CD4-positive, alpha-beta memory T cell (primary cell): Measurements from ENCODE around the gene TRIM8. TPM values are rescaled to one million over a fixed set of nuclear protein-coding genes. Genes with fewer than 3 reads are reported as not detected.
A peak's percentile ranks its signal among the peaks of the same experiment; 100 is the strongest.

Experiments used
- CTCF ChIA-PET: fragments of 350-600 bp; sonication (Branson Sonifier 250); formaldehyde crosslinking; loops from one replicate; lab custom pipeline; 2021; ENCODE audit warnings: inconsistent platforms; ENCODE audit not compliant: partially characterized antibody; lab: Charles Lee
- POLR2A ChIA-PET: fragments of 350-600 bp; sonication (Branson Sonifier 250); formaldehyde crosslinking; loops from one replicate; lab custom pipeline; 2021; ENCODE audit not compliant: partially characterized antibody; lab: Charles Lee
- DNase-seq, 5 donors: peaks; one replicate each; pipeline versions ENCODE4 v3.0.0 to v3.0.0-alpha.2; 2020 to 2022; ENCODE audit warnings: mixed read lengths in 1 of 5
- H3K27ac ChIP-seq: one replicate; pipeline ENCODE4 v1.7.0; 2013; ENCODE audit warnings: low read depth, low read length
- H3K27me3 ChIP-seq: 2 replicates; pipeline ENCODE4 v1.7.0; 2013; ENCODE audit warnings: mild to moderate bottlenecking, low read length, moderate library complexity; ENCODE audit not compliant: insufficient read depth
- H3K36me3 ChIP-seq: 2 replicates; pipeline ENCODE4 v1.7.0; 2013; ENCODE audit warnings: mild to moderate bottlenecking, low read length, moderate library complexity; ENCODE audit not compliant: insufficient read depth
- H3K4me1 ChIP-seq: 2 replicates; pipeline ENCODE4 v1.7.0; 2013; ENCODE audit warnings: mild to moderate bottlenecking, low read length, moderate library complexity; ENCODE audit not compliant: insufficient read depth
- H3K4me3 ChIP-seq, 2 donors: one replicate each; pipeline ENCODE4 v1.7.0; 2013; ENCODE audit warnings: low read length in 2 of 2, mild to moderate bottlenecking in 1 of 2
- H3K9me3 ChIP-seq, 2 donors: one replicate each; pipeline ENCODE4 v1.7.0; 2013; ENCODE audit warnings: low read length in 2 of 2, control low read depth in 1 of 2; ENCODE audit not compliant: control insufficient read depth in 1 of 2
- H3K27ac Mint-ChIP-seq, 7 donors: one replicate each; pipeline ENCODE4 v1.8.0; 2020 to 2021; ENCODE audit warnings: mixed read lengths in 7 of 7, mild to moderate bottlenecking in 6 of 7, inconsistent platforms in 3 of 7, moderate library complexity in 3 of 7
- H3K27me3 Mint-ChIP-seq, 2 donors: one replicate each; pipeline ENCODE4 v1.8.0; 2020 to 2021; ENCODE audit warnings: mixed read lengths in 2 of 2
- H3K36me3 Mint-ChIP-seq, 2 donors: one replicate each; pipeline ENCODE4 v1.8.0; 2020 to 2021; ENCODE audit warnings: mixed read lengths in 2 of 2, inconsistent platforms in 1 of 2, mild to moderate bottlenecking in 1 of 2
- H3K4me1 Mint-ChIP-seq, 4 donors: one replicate each; pipeline ENCODE4 v1.8.0; 2020 to 2021; ENCODE audit warnings: mixed read lengths in 4 of 4, mild to moderate bottlenecking in 1 of 4
- H3K4me3 Mint-ChIP-seq, 8 donors: one replicate each; pipeline ENCODE4 v1.8.0; 2020 to 2021; ENCODE audit warnings: mixed read lengths in 8 of 8, mild to moderate bottlenecking in 7 of 8, moderate library complexity in 6 of 8, inconsistent platforms in 3 of 8
- H3K9me3 Mint-ChIP-seq, 8 donors: one replicate each; pipeline ENCODE4 v1.8.0; 2020 to 2021; ENCODE audit warnings: mixed read lengths in 8 of 8, mild to moderate bottlenecking in 5 of 8, inconsistent platforms in 3 of 8, moderate library complexity in 1 of 8
- intact Hi-C: fragments of 100-400 bp; cut with micrococcal nuclease; formaldehyde crosslinking; loops from one replicate; pipeline ENCODE4 v1.15.1; 2023
- polyA plus RNA-seq, 2 donors: library from polyadenylated mRNA; unstranded; fragments of 300-500 nt; fragmentation: Illumina TruSeq; gene quantifications; one replicate each; pipeline ENCODE4 v1.2.3, GENCODE V29; 2021
- total RNA-seq, 2 experiments: library from RNA; stranded (reverse); gene quantifications; one replicate each; pipeline ENCODE4 v1.2.3, GENCODE V29; 2021

The TRIM8 gene
- total and polyA plus RNA-seq, 4 experiments from 2014 or later: 33.0 to 71.6 (median 62.4) TPM

- Mint-ChIP-seq H3K27ac (no peak overlapping the region), H3K9me3 (no peaks in the 10 kb centered on the region), H3K4me1 (peaks cover 7 to 14% (median 8%) of the 10 kb centered on the region in 4 donors), H3K27me3 (no peaks in the 10 kb centered on the region), H3K4me3 (no peak overlapping the region), H3K36me3 (peaks cover 21 to 25% of the 10 kb centered on the region in 2 donors)
- CTCF ChIA-PET: no interaction called here
- no peaks in the 10 kb centered on the region for H3K36me3 ChIP-seq
- H3K4me1 ChIP-seq: no peaks in the 10 kb centered on the region
- no peaks in the 10 kb centered on the region for H3K27me3 ChIP-seq
- no peak overlapping the region for H3K27ac ChIP-seq
- POLR2A ChIA-PET: no interaction called here
- intact Hi-C loops: no loop called here
- no peaks in the 10 kb centered on the region for H3K9me3 ChIP-seq
- no peak for DNase-seq
- no peak overlapping the region for H3K4me3 ChIP-seq
Observed at GRCh38 chr10:102702742-102703141, 58.5 kb downstream of the TRIM8 start.

DNA sequence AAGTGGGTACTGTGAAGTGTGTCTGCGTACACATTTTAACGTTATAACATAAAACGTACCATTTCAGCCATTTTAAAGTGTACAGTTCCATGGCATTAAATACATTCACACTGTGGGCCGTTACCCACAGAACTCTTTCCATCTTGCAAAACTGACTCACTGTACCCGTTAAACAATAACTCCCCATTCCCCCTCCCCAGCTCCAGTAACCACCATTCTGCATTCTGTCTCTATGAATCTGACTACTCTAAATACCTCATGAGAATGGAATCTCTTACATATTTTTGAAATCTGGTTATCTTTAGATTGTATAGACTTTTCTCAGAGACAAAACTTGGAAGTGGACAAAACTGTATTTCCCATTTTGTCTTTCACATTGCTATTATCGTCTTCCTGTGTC lies 60.6 kb downstream of the TRIM8 start:
- H3K4me3 ChIP-seq: no peak overlapping the region
- CTCF ChIA-PET: interaction anchor here (1.0 kb wide), 1 partner anchor 9 kb away, joined by 3 read pairs; the partner anchor contains the start of genes ARL3 and SFXN2
- no peaks in the 10 kb centered on the region for H3K27me3 ChIP-seq
- peak overlapping the region in 1 of 7 donors; percentile 25 for H3K27ac Mint-ChIP-seq
- H3K36me3 ChIP-seq: no peaks in the 10 kb centered on the region
- H3K36me3 Mint-ChIP-seq: peaks cover 4 to 8% of the 10 kb centered on the region in 2 donors
- DNase-seq: no peak
- peaks cover 7 to 14% (median 8%) of the 10 kb centered on the region in 4 donors for H3K4me1 Mint-ChIP-seq
- no peak overlapping the region for H3K4me3 Mint-ChIP-seq
- no peaks in the 10 kb centered on the region for H3K9me3 Mint-ChIP-seq
- no peaks in the 10 kb centered on the region for H3K27me3 Mint-ChIP-seq
- H3K27ac ChIP-seq: no peak overlapping the region
- POLR2A ChIA-PET: no interaction called here
- no peaks in the 10 kb centered on the region for H3K9me3 ChIP-seq
- intact Hi-C loops: no loop called here
- H3K4me1 ChIP-seq: no peaks in the 10 kb centered on the region

- Mint-ChIP-seq H3K4me1 (peaks cover 8 to 17% (median 11%) of the 10 kb centered on the region in 4 donors), H3K27ac (peak overlapping the region in 1 of 7 donors; percentile 38), H3K27me3 (no peaks in the 10 kb centered on the region), H3K36me3 (peaks cover 3 to 7% of the 10 kb centered on the region in 2 donors), H3K4me3 (no peak overlapping the region), H3K9me3 (no peaks in the 10 kb centered on the region)
- H3K4me3 ChIP-seq: no peak overlapping the region
- H3K9me3 ChIP-seq: no peaks in the 10 kb centered on the region
- H3K27ac ChIP-seq: no peak overlapping the region
- DNase-seq: no peak
- intact Hi-C loops: no loop called here
- H3K4me1 ChIP-seq: peaks cover 2% of the 10 kb centered on the region
- ChIA-PET POLR2A (no interaction called here), CTCF (interaction anchor here (1.0 kb wide), 1 partner anchor 9 kb away, joined by 3 read pairs; the partner anchor contains the start of genes ARL3 and SFXN2)
- no peaks in the 10 kb centered on the region for H3K27me3 ChIP-seq
- H3K36me3 ChIP-seq: no peaks in the 10 kb centered on the region
Observed at GRCh38 chr10:102705531-102705930, 61.3 kb downstream of the TRIM8 start.

Other genes starting within 250 kb of the TRIM8 start
- 100 to 1,000 TPM; 146 to 147 TPM for gene NFKB2, start 248.8 kb upstream of the TRIM8 start, total RNA-seq
- 10 to 100 TPM in 1 of 2 donors, 1 to 10 TPM in 1; 6.6 to 25.2 TPM for gene NFKB2, start 248.8 kb upstream of the TRIM8 start, polyA plus RNA-seq
- gene PSD, start 225.7 kb upstream of the TRIM8 start, total RNA-seq: 1 to 10 TPM; 4.9 to 5.4 TPM
- 1 to 10 TPM; 2.1 to 2.7 TPM for gene PSD, start 225.7 kb upstream of the TRIM8 start, polyA plus RNA-seq
- gene FBXL15, start 223.6 kb upstream of the TRIM8 start, total RNA-seq: 10 to 100 TPM; 21.1 to 24.1 TPM
- 10 to 100 TPM; 27.5 to 44.5 TPM for gene FBXL15, start 223.6 kb upstream of the TRIM8 start, polyA plus RNA-seq
- gene CUEDC2, start 211.9 kb upstream of the TRIM8 start, total RNA-seq: 10 to 100 TPM; 27.2 to 30.8 TPM
- gene CUEDC2, start 211.9 kb upstream of the TRIM8 start, polyA plus RNA-seq: 10 to 100 TPM; 52.0 to 57.5 TPM
- gene C10orf95, start 192.9 kb upstream of the TRIM8 start, total RNA-seq: 1 to 10 TPM in 1 of 2 experiments, under 1 TPM in 1; 0.89 to 1.6 TPM
- gene C10orf95, start 192.9 kb upstream of the TRIM8 start, polyA plus RNA-seq: under 1 TPM; 0.41 to 0.42 TPM
- gene ACTR1A, start 141.8 kb upstream of the TRIM8 start, total RNA-seq: 10 to 100 TPM; 54.9 to 60.0 TPM
- gene ACTR1A, start 141.8 kb upstream of the TRIM8 start, polyA plus RNA-seq: 10 to 100 TPM; 69.9 to 72.3 TPM
- 10 to 100 TPM; 20.5 to 22.0 TPM for gene SUFU, start 140.5 kb upstream of the TRIM8 start, total RNA-seq
- gene SUFU, start 140.5 kb upstream of the TRIM8 start, polyA plus RNA-seq: 10 to 100 TPM in 1 of 2 donors, 1 to 10 TPM in 1; 2.0 to 12.6 TPM
- 1 to 10 TPM; 3.7 to 4.0 TPM for gene ARL3, start 69.9 kb downstream of the TRIM8 start, total RNA-seq
- 1 to 10 TPM; 5.8 to 7.3 TPM for gene ARL3, start 69.9 kb downstream of the TRIM8 start, polyA plus RNA-seq
- gene SFXN2, start 70.2 kb downstream of the TRIM8 start, total RNA-seq: 10 to 100 TPM; 20.2 to 21.7 TPM
- 10 to 100 TPM in 1 of 2 donors, 1 to 10 TPM in 1; 9.5 to 11.4 TPM for gene SFXN2, start 70.2 kb downstream of the TRIM8 start, polyA plus RNA-seq
- 10 to 100 TPM; 39.3 to 41.1 TPM for gene WBP1L, start 99.5 kb downstream of the TRIM8 start, total RNA-seq
- 10 to 100 TPM; 25.7 to 34.3 TPM for gene WBP1L, start 99.5 kb downstream of the TRIM8 start, polyA plus RNA-seq
- not detected for gene CYP17A1, start 192.9 kb downstream of the TRIM8 start, total RNA-seq
- gene CYP17A1, start 192.9 kb downstream of the TRIM8 start, polyA plus RNA-seq: not detected
- 10 to 100 TPM; 14.7 to 17.7 TPM for gene BORCS7, start 209.8 kb downstream of the TRIM8 start, total RNA-seq
- gene BORCS7, start 209.8 kb downstream of the TRIM8 start, polyA plus RNA-seq: 10 to 100 TPM; 29.8 to 63.2 TPM
- gene AS3MT, start 225.0 kb downstream of the TRIM8 start, total RNA-seq: 1 to 10 TPM; 2.3 TPM
- gene AS3MT, start 225.0 kb downstream of the TRIM8 start, polyA plus RNA-seq: under 1 TPM in 1 of 2 donors, not detected in 1; 0.14 TPM